ENCODE results near the gene WIF1.

WIF1 gene

GRCh38 chr12:65121049-65121955, at the start of gene WIF1:
TSS of gene WIF1 (minus strand) at chr12:65121305. CDS start at chr12:65121191, 114 bp downstream.
- no peak within 1 kb of the TSS for H3K27ac ChIP-seq (ENCODE audit: low read depth, low read length)
- H3K4me1 ChIP-seq (ENCODE audit: control insufficient read depth, insufficient read depth, low read length, unreplicated experiment): no peaks in the 10 kb centered on the region
- no peaks in the 10 kb centered on the region for H3K79me2 ChIP-seq (ENCODE audit: control insufficient read depth, insufficient read depth, low read length, unreplicated experiment)
- H2AFZ ChIP-seq (ENCODE audit: low read length, unreplicated experiment): peak within 1 kb of the TSS; percentile 83
- H3K4me3 ChIP-seq (ENCODE audit: low read depth, low read length): peak within 1 kb of the TSS; percentile 67
- H3K27me3 ChIP-seq (ENCODE audit: insufficient read depth, low read length): peaks cover 86% of the 10 kb centered on the region
- no peaks in the 10 kb centered on the region for H3K36me3 ChIP-seq (ENCODE audit: insufficient read depth, low read length)

- peaks cover 6% of the 10 kb centered on the region; the same call in 1 of the 2 replicates for H3K36me3 ChIP-seq (ENCODE audit: insufficient read depth, low read length)
- peaks cover 7% of the 10 kb centered on the region for H3K4me1 ChIP-seq (ENCODE audit: control insufficient read depth, insufficient read depth, low read length, unreplicated experiment)
- H3K4me3 ChIP-seq (ENCODE audit: low read depth, low read length): peak overlapping the region; percentile 89
- peak overlapping the region; percentile 77 for H2AFZ ChIP-seq (ENCODE audit: low read length, unreplicated experiment)
- peaks cover 64% of the 10 kb centered on the region for H3K79me2 ChIP-seq (ENCODE audit: control insufficient read depth, insufficient read depth, low read length, unreplicated experiment)
- no peaks in the 10 kb centered on the region for H3K27me3 ChIP-seq (ENCODE audit: insufficient read depth, low read length)
- H3K27ac ChIP-seq (ENCODE audit: low read depth, low read length): peak overlapping the region; percentile 74
Measured at GRCh38 chr12:65170209-65170881, 49.2 kb upstream of the WIF1 start.

- 0 out of 2 replicates have a peak, but pooled peaks cover 4% of the 10 kb centered on the region for H3K36me3 ChIP-seq (ENCODE audit: insufficient read depth, low read length)
- peaks cover 56% of the 10 kb centered on the region for H3K79me2 ChIP-seq (ENCODE audit: control insufficient read depth, insufficient read depth, low read length, unreplicated experiment)
- H3K27ac ChIP-seq (ENCODE audit: low read depth, low read length): peak within 1 kb of the TSS; percentile 74
- H3K4me1 ChIP-seq (ENCODE audit: control insufficient read depth, insufficient read depth, low read length, unreplicated experiment): peaks cover 7% of the 10 kb centered on the region
- H2AFZ ChIP-seq (ENCODE audit: low read length, unreplicated experiment): peak within 1 kb of the TSS; percentile 100
- H3K27me3 ChIP-seq (ENCODE audit: insufficient read depth, low read length): no peaks in the 10 kb centered on the region
- H3K4me3 ChIP-seq (ENCODE audit: low read depth, low read length): peak within 1 kb of the TSS; percentile 89
Measured at GRCh38 chr12:65169320-65170208, 48.5 kb upstream of the WIF1 start, which contains the start of gene LEMD3. TSS of gene LEMD3 (plus strand) at chr12:65169583. CDS start at chr12:65169597, 14 bp downstream.

GRCh38 chr12:65168681-65169319, 47.7 kb upstream of the WIF1 start:
- H3K4me1 ChIP-seq (ENCODE audit: control insufficient read depth, insufficient read depth, low read length, unreplicated experiment): peaks cover 7% of the 10 kb centered on the region

GRCh38 chr12:65164774-65165173, 43.7 kb upstream of the WIF1 start:
- peaks cover 15% of the 10 kb centered on the region for H3K27me3 ChIP-seq (ENCODE audit: insufficient read depth, low read length)
- H3K4me1 ChIP-seq (ENCODE audit: control insufficient read depth, insufficient read depth, low read length, unreplicated experiment): no peaks in the 10 kb centered on the region
- no peak overlapping the region for H3K27ac ChIP-seq (ENCODE audit: low read depth, low read length)
- H3K79me2 ChIP-seq (ENCODE audit: control insufficient read depth, insufficient read depth, low read length, unreplicated experiment): peaks cover 14% of the 10 kb centered on the region
- no peak overlapping the region for H2AFZ ChIP-seq (ENCODE audit: low read length, unreplicated experiment)
- H3K4me3 ChIP-seq (ENCODE audit: low read depth, low read length): no peak overlapping the region
- H3K36me3 ChIP-seq (ENCODE audit: insufficient read depth, low read length): no peaks in the 10 kb centered on the region

More at GRCh38 chr12:65168681-65169319, 47.7 kb upstream of the WIF1 start:
- Histone ChIP-seq H3K4me3 (ENCODE audit: low read depth, low read length) (peak overlapping the region; percentile 89), H3K36me3 (ENCODE audit: insufficient read depth, low read length) (0 out of 2 replicates have a peak, but pooled peaks cover 4% of the 10 kb centered on the region), H2AFZ (ENCODE audit: low read length, unreplicated experiment) (peak overlapping the region; percentile 100), H3K79me2 (ENCODE audit: control insufficient read depth, insufficient read depth, low read length, unreplicated experiment) (peaks cover 52% of the 10 kb centered on the region), H3K27ac (ENCODE audit: low read depth, low read length) (peak overlapping the region; percentile 74), H3K27me3 (ENCODE audit: insufficient read depth, low read length) (no peaks in the 10 kb centered on the region)

GRCh38 chr12:65164244-65164643, 43.1 kb upstream of the WIF1 start:
- no peaks in the 10 kb centered on the region for H3K36me3 ChIP-seq (ENCODE audit: insufficient read depth, low read length)
- H3K4me3 ChIP-seq (ENCODE audit: low read depth, low read length): no peak overlapping the region
- no peak overlapping the region for H3K27ac ChIP-seq (ENCODE audit: low read depth, low read length)
- H2AFZ ChIP-seq (ENCODE audit: low read length, unreplicated experiment): no peak overlapping the region
- H3K27me3 ChIP-seq (ENCODE audit: insufficient read depth, low read length): peaks cover 15% of the 10 kb centered on the region
- no peaks in the 10 kb centered on the region for H3K4me1 ChIP-seq (ENCODE audit: control insufficient read depth, insufficient read depth, low read length, unreplicated experiment)
- H3K79me2 ChIP-seq (ENCODE audit: control insufficient read depth, insufficient read depth, low read length, unreplicated experiment): peaks cover 10% of the 10 kb centered on the region

- peaks cover 15% of the 10 kb centered on the region for H3K27me3 ChIP-seq (ENCODE audit: insufficient read depth, low read length)
- H2AFZ ChIP-seq (ENCODE audit: low read length, unreplicated experiment): no peak overlapping the region
- no peaks in the 10 kb centered on the region for H3K36me3 ChIP-seq (ENCODE audit: insufficient read depth, low read length)
- H3K27ac ChIP-seq (ENCODE audit: low read depth, low read length): no peak overlapping the region
- no peak overlapping the region for H3K4me3 ChIP-seq (ENCODE audit: low read depth, low read length)
- H3K79me2 ChIP-seq (ENCODE audit: control insufficient read depth, insufficient read depth, low read length, unreplicated experiment): no peaks in the 10 kb centered on the region
- no peaks in the 10 kb centered on the region for H3K4me1 ChIP-seq (ENCODE audit: control insufficient read depth, insufficient read depth, low read length, unreplicated experiment)
Measured at GRCh38 chr12:65162609-65163008, 41.5 kb upstream of the WIF1 start.

GRCh38 chr12:65157091-65157490, 36.0 kb upstream of the WIF1 start:
- Histone ChIP-seq H3K27ac (ENCODE audit: low read depth, low read length) (no peak overlapping the region), H3K79me2 (ENCODE audit: control insufficient read depth, insufficient read depth, low read length, unreplicated experiment) (no peaks in the 10 kb centered on the region), H3K36me3 (ENCODE audit: insufficient read depth, low read length) (no peaks in the 10 kb centered on the region), H3K27me3 (ENCODE audit: insufficient read depth, low read length) (peaks cover 11% of the 10 kb centered on the region), H3K4me3 (ENCODE audit: low read depth, low read length) (no peak overlapping the region), H3K4me1 (ENCODE audit: control insufficient read depth, insufficient read depth, low read length, unreplicated experiment) (peaks cover 8% of the 10 kb centered on the region), H2AFZ (ENCODE audit: low read length, unreplicated experiment) (no peak overlapping the region)

- 0 out of 2 replicates have a peak overlapping the region, but pooled peaks have one; percentile 5 for H3K27ac ChIP-seq (ENCODE audit: low read depth, low read length)
- no peaks in the 10 kb centered on the region for H3K79me2 ChIP-seq (ENCODE audit: control insufficient read depth, insufficient read depth, low read length, unreplicated experiment)
- H3K4me3 ChIP-seq (ENCODE audit: low read depth, low read length): no peak overlapping the region
- H3K4me1 ChIP-seq (ENCODE audit: control insufficient read depth, insufficient read depth, low read length, unreplicated experiment): peaks cover 8% of the 10 kb centered on the region
- H3K36me3 ChIP-seq (ENCODE audit: insufficient read depth, low read length): no peaks in the 10 kb centered on the region
- H3K27me3 ChIP-seq (ENCODE audit: insufficient read depth, low read length): peaks cover 9% of the 10 kb centered on the region
- H2AFZ ChIP-seq (ENCODE audit: low read length, unreplicated experiment): peak overlapping the region; percentile 83
Measured at GRCh38 chr12:65156366-65156841, 35.3 kb upstream of the WIF1 start.

Measured in ACC112 (cell line).